ENCODE data around the gene NDST4. TPM values are rescaled to one million over a fixed set of nuclear protein-coding genes. Genes with fewer than 3 reads are reported as not detected.

NDST4 gene
- total and polyA plus RNA-seq, 2 of the 4 experiments (the other 2 are of a cell fraction), result not detected

GRCh38 chr4:114839986-114840385, 273.4 kb downstream of the NDST4 start:
- no peak overlapping the region for H2BK20ac ChIP-seq (ENCODE audit: low read depth, low read length)
- H3K79me1 ChIP-seq (ENCODE audit: low read depth in 1 of 2, low read length in 2 of 2), result no peaks in the 10 kb centered on the region
- no peaks in the 10 kb centered on the region for H3K9me1 ChIP-seq (ENCODE audit: insufficient read depth, low read length)
- BruUV-seq (replicated peaks), result no TSS peak
- no peaks in the 10 kb centered on the region for H3K4me1 ChIP-seq (ENCODE audit: control insufficient read depth, insufficient read depth, low read length)
- H3K4ac ChIP-seq (ENCODE audit: low read depth, low read length), result no peak overlapping the region
- no peak overlapping the region for H3K4me2 ChIP-seq (ENCODE audit: low read depth, low read length)
- no peaks in the 10 kb centered on the region for H4K20me1 ChIP-seq (ENCODE audit: insufficient read depth, low read length)
- dilution Hi-C loops (cut with HindIII; ENCODE audit: low sequenced_read_pairs, unreplicated experiment) (no loop called here), intact Hi-C loops (cut with micrococcal nuclease) (no loop called here), in situ Hi-C loops (cut with MboI; ENCODE audit: low sequenced_read_pairs) (no loop called here)
- H4K91ac ChIP-seq (ENCODE audit: insufficient read depth, low read depth, low read length), result no peak overlapping the region
- H4K8ac ChIP-seq (ENCODE audit: low read depth in 2 of 2, low read length in 2 of 2), result no peak overlapping the region
- no peak overlapping the region for H3K9ac ChIP-seq (ENCODE audit: low read depth, low read length)
- H4K5ac ChIP-seq (ENCODE audit: low read depth, low read length), result no peak overlapping the region
- no peak overlapping the region for H3K18ac ChIP-seq (ENCODE audit: low read depth, low read length)
- no peak overlapping the region for H2AK9ac ChIP-seq (replicated peaks; ENCODE audit: low read depth, low read length, poor library complexity)
- H3K9me3 ChIP-seq (ENCODE audit: control insufficient read depth, insufficient read depth, low read length), result no peaks in the 10 kb centered on the region
- TF ChIP-seq MXI1 (IDR thresholded peaks at IDR 0.05; ENCODE audit: borderline replicate concordance, low read depth, low read length) (no peak), FOS (IDR thresholded peaks at IDR 0.05; ENCODE audit: low read depth, low read length) (no peak), USF2 (IDR thresholded peaks at IDR 0.05; ENCODE audit: low read depth, low read length) (no peak), CTCF (conservative IDR thresholded peaks at IDR 0.05; ENCODE audit: low read depth, low read length) (no peak), CEBPB (IDR thresholded peaks at IDR 0.05; ENCODE audit: low read depth, low read length) (no peak), CHD1 (IDR thresholded peaks at IDR 0.05; ENCODE audit: low read depth, low read length) (no peak), RCOR1 (IDR thresholded peaks at IDR 0.05; ENCODE audit: insufficient replicate concordance, low read length) (no peak), NFE2L2 (IDR thresholded peaks at IDR 0.05; ENCODE audit: low read depth, low read length) (no peak), SMC3 (IDR thresholded peaks at IDR 0.05; ENCODE audit: low read depth, low read length) (no peak), RAD21 (IDR thresholded peaks at IDR 0.05; ENCODE audit: low read length) (no peak), POLR2A (IDR thresholded peaks at IDR 0.05; ENCODE audit: low read depth, low read length) (no peak), ELK1 (IDR thresholded peaks at IDR 0.05; ENCODE audit: borderline replicate concordance, low read depth, low read length) (no peak), BHLHE40 (IDR thresholded peaks at IDR 0.05; ENCODE audit: low read depth, low read length) (no peak), RFX5 (IDR thresholded peaks at IDR 0.05; ENCODE audit: low read depth, low read length) (no peak), MAZ (IDR thresholded peaks at IDR 0.05; ENCODE audit: borderline replicate concordance, low read depth, low read length) (no peak), MAFK (IDR thresholded peaks at IDR 0.05; ENCODE audit: low read depth, low read length) (no peak)
- DNase-seq (no peak), ATAC-seq (ENCODE audit: low read depth) (no peak)
- H3K14ac ChIP-seq (replicated peaks; ENCODE audit: low read depth, low read length), result no peak overlapping the region
- no peak overlapping the region for H3K4me3 ChIP-seq (ENCODE audit: insufficient read depth, low read depth, low read length)
- H3K27me3 ChIP-seq (ENCODE audit: control insufficient read depth, insufficient read depth, low read length), result no peaks in the 10 kb centered on the region
- H3K23ac ChIP-seq (ENCODE audit: low read depth, low read length), result no peak overlapping the region
- H3K56ac ChIP-seq (ENCODE audit: extremely low read depth, insufficient read depth, low read length), result no peak overlapping the region
- H2BK5ac ChIP-seq (ENCODE audit: low read depth, low read length, poor library complexity, severe bottlenecking), result no peak overlapping the region
- ChIA-PET CTCF (no interaction called here), POLR2A (ENCODE audit: unreplicated experiment) (no interaction called here)
- WGBS, 2 experiments (ENCODE audit: extremely low coverage in 2 of 2, insufficient read length in 1 of 2), result no CpG with 5 or more reads among the region's 1 CpG
- H3K36me3 ChIP-seq (ENCODE audit: control insufficient read depth, insufficient read depth, low read length), result no peaks in the 10 kb centered on the region
- no peak overlapping the region for H3K27ac ChIP-seq (ENCODE audit: insufficient read depth, low read length)
- no peak overlapping the region for H2AFZ ChIP-seq (replicated peaks; ENCODE audit: low read length, poor library complexity)
- H2BK120ac ChIP-seq (ENCODE audit: low read depth, low read length), result no peak overlapping the region
- no peak overlapping the region for H2BK15ac ChIP-seq (ENCODE audit: low read depth, low read length)
- H2AK5ac ChIP-seq (ENCODE audit: low read depth, low read length), result no peak overlapping the region
